NCI-H1436 (cell line): ENCODE data around the gene IL19.
A peak's percentile ranks its signal among the peaks of the same experiment; 100 is the strongest.
"Not testable (repeated sequence)": the region's sequence is repeated elsewhere in the genome, so short reads cannot be mapped to it uniquely, and the experiment has no call there.

ENCODE experiments used
- DNase-seq: peaks from one replicate; lab custom pipeline; 2025; lab: John Stamatoyannopoulos, UW

IL19 gene

DNA sequence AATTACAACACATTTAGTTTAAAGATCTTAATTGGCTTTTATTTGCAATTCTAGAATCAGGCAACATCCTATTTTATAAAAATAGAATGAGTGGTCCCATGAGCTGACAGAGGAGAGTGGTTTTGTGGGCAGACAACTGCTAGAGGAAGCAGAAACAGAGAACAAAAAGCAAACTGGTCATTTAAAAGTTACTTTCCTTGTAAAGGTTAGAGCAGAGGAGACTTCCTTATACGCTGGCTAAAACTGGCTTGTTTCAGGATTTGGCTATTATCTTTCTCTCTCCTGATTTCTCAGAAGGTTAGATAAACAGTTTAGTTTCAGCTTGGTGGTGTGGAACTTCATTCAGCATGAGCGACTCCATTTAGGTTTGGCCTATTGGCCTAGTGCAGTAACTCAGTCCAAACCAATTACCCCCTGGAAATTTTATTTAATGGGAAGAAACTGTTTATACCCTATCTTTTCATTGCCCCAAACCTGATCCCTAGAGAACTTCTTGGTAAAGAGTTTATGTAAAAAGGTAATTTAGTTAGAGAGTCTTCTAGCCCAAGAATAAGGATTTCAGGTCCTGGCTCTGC, 62.6 kb downstream of the IL19 start:
- no peak for DNase-seq

DNA sequence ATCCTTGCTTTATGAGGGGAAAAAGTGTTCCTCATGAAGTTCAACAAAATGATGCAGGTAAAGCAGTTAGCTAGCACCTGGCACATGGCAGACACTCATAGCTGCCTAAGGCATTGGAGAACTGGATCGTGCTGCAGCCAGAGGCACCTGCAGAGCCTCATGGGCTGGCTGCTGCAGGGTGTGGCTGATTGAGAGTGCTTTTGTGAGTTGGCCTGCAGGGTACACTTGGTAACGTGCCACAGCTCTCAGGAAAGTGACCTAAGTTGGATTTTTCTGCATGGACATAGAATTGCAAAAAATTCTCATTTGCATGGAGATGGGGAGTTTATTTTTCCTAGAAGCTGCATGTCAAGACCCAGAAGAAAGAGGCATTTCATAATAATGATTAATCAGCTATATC, 63.2 kb downstream of the IL19 start:
- peak; percentile 19 for DNase-seq

DNA sequence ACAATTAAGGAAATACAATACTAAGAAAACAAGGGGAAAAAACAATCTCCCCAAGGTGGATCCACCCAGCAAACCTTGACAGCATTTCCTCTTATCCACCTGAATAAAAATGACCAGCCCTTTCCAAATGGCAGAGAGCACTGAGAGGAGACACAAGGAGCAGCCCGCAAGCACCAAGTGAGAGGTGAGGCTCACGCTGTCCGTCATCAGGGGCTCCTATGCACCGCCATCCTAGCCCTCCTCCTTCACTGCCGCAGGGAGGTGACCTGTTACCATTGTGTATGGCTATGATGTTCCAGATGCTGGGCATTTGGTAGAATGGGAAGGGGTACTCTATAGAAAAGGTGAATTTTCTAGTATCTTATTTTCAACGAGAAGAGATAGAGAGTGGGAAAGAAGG, 63.6 kb downstream of the IL19 start:
- DNase-seq: no peak

DNA sequence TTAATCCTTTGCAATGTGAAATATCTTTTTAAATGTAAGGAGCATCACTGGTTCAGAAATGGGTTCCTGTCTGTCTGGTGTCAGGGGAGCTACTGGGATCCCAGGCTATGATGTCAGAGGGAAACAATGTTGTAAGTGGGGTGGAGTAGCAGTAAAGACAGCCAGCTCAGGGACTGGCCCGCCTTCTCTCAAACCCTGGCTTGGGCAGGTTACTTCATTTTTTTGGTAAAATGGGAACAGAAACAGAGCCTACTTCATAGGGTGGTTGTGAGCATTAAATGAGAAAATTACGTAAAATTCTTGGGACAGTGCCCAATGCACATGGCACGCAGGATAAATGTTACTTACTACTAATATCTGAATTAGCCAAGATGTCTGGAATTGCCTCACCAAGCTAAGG, 64.1 kb downstream of the IL19 start:
- no peak for DNase-seq

DNA sequence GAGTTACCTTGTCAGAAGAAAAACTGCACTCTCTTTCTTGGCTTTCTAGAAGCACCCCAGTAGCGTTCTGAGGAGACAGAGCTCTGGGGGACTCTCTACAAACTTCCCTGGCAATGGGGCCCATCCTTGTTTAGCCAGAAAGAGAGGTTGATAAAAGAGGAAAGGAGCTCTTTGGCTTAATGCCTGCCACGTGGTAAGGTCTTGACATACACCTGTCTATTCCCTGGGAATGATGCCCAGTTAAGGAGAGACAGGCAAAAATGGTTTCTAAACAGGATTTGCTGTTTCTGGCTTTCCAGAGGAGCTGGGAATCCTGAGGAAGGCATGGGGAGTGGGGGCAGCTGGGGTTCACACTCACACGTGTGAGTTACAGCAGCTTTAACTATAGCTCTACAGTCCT, 64.6 kb downstream of the IL19 start:
- no peak for DNase-seq

DNA sequence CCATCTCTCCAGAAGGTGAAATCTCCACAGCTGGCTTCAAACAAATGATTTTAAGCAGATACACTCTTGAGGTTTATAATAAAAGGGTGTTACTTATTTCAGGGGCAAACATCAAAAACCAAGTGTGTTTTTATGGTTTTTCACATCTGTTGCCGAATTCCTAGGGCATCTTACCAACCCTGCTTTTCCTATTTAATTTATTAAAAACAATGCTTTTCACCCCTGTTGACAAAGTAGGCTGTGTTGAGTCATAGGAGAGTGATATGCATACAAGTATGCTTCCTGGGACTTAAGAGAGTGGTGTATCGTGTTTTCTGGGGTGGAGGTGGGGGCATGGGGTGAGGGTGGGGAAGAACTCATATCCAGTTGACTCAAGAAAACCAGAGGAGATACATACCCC, 65.5 kb downstream of the IL19 start:
- no peak for DNase-seq

DNA sequence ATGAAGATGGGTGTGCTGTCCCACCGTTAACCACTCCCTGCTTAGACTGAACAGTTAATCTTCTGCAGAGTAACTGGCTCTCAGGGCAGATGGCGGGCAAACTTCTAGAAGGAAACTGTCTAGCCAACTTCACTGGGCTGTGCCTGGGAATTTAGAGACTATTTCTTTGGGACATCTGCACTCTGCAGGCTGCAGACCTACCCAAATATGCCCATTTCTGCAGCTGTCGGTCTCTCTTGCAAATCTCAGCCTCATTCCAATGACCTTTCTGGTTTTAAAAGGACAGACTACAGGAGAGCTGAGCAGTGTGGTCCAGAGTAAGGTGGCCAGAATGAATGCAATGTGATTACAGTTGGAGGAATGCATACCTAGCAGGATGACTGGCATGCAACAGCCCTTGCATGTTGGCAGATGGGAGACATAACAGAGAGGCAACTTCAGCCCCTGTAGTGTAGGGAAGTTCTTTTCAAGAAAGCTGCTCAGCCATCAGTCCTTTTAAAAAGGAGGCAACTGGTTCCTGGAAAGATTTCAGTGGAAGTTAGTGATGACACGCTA, 68.5 kb downstream of the IL19 start:
- no peak for DNase-seq

DNA sequence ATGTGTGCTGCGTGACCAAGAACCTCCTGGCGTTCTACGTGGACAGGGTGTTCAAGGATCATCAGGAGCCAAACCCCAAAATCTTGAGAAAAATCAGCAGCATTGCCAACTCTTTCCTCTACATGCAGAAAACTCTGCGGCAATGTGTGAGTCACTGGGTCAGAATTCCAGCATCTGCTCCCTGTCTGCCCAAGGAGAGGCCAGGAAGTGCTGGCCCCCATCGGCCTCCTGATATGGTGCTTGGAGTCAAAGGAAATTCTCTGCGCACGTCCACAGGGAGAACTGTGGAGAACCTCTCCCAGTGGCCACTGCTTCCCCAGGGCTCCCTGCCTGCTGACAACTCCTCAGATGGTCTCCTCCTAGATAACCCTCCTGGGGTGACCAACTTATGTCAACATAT, 69.3 kb downstream of the IL19 start:
- DNase-seq: no peak

DNA sequence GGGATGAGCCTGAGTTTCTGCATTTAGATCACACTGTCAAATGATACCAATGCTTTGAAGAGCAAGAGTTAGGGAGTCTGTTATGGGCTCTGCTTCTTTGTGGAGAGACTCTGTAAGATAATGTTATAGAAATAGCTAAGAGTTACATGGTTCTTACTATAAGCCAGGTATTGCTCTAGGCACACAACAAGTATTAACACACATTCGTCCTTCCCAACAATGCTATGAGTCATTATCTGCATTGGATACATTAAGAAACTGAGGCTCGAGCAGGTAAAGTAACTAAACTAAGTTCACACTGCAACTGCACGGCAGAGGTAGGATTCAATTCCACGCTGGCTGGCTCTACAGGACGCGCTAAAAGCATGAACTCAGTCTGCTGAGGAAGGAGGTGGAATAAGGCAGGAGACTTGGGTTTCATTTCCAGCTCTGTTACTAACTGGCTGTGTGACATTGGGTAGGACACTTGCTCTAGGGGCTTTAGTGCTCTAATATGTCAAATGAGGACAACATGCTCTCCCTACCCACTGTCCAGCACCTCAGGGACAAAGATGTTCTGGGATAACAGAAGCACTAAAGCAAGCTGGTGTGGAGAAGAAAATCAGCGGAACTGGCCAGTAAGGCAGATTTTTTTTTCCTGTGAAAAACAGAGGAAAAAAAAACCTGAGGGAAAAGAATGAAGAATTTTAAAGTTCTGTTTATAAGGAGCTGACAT, 71.2 kb downstream of the IL19 start:
- DNase-seq: no peak

DNA sequence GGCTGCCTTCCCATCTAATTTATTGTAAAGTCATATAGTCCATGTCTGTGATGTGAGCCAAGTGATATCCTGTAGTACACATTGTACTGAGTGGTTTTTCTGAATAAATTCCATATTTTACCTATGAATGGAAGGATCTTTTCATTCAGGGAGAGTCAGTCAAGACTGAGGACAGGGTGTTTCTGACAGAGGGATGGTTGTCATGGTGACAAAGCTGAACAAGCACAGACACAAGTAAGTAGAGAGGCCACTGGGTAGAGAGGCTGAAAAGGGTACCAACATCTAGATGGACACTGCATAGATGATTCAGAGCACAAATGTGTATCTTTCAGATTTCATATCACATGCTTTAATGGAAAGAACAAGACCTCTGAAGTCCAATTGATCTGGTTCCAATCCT, 72.3 kb downstream of the IL19 start:
- DNase-seq: no peak

DNA sequence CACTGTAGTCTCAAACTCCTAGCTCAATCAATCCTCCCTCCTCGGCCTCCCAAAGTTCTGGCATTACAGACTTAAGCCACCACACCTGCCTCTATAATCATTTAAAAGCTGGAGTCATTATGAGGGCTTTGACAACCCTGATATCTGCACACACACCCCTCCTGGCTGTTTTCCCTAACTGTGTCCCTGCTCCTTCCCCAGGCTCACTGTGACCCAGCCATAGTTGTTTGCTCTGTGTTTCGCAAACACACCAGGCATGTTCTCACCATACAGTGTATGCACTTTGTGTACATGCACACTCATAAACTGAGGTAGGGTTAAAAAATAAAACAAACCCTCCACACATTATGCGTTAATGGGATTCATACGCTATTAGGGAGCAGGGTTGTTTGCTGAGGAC, 73.1 kb downstream of the IL19 start:
- DNase-seq: no peak

DNA sequence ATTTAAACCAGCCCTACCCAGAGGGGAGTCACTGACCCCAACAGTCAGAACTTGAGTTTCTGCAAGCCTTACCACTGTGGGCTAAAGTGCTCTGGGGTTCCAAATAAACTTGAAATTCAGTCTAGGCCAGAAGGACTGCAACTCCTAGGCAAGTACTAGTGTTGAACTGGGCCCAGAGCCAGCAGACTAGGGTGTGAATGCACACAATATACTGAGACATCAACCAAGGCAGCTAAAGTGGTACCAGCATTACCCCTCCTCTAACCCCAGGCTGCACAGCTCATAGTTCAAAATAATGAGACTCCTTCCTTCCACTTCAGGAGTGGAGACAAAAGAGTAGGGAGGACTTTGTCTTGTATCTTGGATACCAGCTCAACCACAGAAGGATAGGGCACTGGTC, 75.9 kb downstream of the IL19 start:
- no peak for DNase-seq

DNA sequence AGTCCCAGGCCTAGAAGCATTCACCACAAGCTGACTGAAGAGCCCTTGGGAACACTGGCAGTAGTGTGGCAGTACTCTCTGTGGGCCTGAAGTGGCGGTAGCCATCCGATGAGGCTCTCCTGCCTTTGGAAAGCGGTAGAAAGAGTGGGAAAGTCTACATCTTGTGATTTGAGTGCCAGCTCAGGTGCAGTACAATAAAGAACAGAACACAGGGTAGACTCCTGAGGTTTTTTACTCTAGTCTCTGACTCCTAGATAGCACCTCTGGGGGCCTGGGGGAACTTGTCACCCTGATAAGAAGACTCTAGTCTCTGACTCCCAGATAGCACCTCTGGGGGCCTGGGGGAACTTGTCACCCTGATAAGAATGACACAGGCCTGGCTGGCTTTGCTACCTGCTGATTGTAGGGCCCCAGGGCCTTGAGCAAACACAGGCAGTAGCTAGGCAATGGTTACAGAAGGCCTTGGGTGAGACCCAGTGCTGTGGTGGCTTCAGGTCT, 76.8 kb downstream of the IL19 start:
- no peak for DNase-seq

DNA sequence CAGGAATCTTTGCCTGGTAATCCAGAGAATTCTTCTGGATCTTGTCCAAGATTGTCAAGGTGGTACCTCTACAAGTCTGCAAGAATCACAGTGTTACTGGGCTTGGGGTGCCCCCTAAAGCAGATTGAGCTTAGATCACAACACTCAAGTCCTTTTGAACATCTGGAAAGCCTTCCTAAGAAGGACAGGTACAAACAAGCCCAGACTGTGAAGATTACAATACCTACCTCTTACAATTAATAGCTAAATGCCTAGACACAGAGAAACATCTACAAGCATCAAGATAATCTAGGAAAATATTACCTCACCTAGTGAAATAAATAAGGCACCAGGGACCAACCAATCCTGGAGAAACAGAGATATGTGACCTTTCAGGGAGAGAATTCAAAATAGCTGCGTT, 77.4 kb downstream of the IL19 start:
- DNase-seq: no peak

DNA sequence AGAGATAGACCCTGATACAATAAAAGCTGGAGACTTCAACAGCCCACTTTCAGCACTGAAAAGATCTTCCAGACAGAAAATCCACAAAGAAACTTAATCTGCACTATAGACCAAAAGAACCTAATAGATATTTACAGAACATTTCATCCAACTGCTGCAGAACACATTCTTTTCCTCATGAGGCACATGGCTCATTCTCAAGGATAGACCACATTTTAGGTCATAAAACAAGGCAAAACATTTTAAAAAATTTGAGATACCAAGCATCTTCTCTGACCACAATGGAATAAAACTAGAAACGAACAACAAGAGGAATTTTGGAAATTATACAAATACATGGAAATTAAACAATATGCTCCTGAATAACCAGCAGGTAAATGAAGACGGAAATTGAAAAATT, 79.8 kb downstream of the IL19 start:
- DNase-seq: no peak

DNA sequence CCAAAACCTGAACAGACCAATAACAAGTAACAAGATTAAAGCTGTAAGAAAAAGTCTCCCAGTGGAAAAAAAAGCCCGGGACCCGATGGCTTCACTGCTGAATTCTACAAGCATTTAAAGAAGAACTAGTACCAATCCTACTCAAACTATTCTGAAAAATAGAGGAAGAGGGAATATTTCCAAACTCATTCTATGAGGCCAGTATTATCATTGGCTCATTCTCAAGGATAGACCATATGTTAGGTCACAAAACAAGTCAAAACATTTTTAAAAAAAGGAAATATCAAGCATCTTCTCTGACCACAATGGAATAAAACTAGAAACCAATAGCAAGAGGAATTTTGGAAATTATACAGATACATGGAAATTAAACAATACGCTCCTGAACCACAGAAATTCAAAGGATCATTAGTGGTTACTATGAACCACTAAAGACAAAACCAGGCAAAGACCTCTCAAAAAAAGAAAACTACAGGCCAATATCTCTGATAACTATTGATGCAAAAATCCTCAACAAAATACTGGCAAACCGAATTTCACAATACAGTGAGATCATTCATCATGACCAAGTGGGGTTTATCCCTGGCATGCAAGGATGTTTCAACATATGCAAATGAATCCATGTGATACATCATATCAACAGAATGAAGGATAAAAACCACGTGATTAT, 80.9 kb downstream of the IL19 start:
- DNase-seq: no peak

DNA sequence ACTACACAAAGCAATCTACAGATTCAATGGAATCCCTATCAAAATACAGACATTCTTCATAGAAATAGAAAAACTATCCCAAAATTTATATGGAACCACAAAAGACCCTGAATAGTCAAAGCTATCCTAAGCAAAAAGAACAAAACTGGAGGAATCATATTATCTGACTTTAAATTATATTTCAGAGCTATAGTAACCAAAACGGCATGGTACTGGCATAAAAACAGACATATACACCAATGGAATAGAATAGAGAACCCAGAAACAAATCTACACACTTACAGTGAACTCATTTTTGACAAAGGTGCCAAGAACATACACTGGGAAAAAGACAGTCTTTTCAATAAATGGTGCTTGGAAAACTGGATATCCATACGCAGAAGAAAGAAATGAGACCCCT, 82.1 kb downstream of the IL19 start:
- DNase-seq: not testable (repeated sequence)

DNA sequence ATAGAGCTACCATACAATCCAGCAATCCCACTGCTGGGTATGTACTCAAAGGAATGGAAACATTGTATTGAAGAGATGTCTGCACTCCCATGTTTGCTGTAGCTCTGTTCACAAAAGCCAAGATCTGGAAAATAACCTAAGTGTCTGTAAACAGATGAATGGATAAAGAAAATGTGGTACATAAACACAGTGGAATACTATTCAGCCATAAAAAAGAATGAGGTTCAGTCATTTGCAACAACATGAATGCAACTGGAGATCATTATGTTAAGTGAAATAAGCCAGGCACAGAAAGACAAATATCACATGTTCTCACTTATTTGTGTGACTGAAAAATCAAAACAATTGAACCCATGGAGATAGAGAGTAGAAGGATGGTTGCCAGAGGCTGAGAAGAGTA, 83.1 kb downstream of the IL19 start:
- DNase-seq: not testable (repeated sequence)

DNA sequence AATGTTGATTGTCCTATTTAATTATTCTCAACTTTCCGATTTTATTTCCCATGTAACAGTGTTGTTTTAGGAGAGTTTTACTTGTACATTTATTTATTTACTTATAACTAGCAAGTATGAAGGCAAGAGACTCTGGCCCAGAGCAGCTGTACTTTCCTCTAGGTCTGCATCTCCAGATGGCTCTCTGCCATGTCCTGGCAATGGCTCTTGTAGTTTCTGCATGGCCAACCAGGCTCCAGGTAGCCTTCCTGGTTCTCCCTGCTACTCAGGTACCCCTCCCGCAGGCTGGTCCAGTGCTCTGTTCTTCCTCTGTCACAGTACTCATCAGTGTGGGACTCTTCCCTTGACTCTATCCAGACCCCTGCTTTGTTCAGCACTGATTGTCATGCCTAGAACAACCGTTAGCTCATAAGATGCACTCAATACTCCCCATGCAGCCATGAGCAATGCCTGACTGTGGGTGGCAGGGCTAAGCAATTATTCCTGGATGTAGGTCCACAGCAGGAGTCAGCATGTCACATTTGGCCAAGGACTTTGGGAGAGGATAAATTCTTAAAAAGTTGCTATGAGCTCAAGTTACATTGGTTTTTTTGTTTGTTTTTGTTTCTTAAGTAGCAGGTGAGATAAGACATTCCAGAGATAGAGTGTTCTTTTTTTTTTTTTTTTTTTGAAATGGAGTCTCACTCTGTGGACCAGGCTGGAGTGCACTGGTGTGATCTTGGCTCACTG, 84.0 kb downstream of the IL19 start:
- no peak for DNase-seq

DNA sequence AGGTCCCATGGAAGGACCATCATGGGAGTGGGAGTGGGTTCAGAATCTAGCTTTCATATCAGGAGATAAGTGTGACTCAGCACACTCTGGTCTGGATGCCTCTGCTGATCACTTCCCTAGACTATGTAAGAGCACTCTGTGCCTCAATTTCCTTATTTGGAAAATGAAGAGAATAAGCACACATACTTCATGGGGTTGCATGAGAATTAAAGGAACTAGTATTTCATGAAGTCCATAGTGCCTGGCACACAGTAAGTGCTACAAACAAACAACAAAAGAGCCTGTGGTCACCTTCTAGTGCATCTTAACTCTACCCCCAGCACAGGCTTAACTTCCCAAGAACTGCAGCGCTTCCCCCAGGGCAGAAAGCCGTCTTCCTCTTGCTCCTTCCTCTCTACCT, 85.3 kb downstream of the IL19 start:
- DNase-seq: no peak

DNA sequence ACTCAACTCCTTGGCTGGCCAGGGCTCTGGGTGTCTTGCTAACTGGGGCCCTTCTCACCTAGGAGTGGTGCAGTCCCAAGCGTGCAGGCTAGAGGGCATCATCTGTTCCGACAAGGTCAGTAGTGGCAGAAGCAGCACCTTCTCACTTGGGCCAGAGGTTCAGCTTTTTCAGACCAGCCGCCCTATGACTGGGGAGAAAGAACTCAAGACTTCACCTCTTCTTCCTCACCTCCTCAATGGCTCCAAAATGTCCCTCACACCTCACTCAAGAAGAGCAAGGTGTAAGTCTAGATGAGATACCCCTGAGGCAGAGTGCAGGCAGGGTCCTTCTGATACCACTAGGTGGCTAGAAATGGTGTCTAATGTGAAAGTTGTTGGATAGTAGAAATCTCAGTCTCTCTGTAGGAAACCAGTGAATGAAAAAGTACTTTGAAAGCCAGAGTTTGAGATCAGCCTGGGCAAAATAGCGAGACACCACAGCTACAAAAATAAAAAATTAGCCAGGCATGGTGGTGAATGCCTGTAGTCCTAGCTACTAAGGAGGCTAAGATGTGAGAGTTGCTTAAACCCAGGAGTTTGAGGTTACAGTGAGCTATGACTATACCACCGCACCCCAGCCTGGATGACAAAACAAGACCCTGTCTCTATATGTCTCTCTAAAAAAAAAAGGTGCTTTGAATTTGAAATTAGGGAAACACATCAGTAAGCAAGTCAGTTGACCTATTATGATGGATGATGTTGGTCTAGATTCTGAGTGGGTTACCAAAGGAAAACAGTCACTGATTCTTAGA, 86.3 kb downstream of the IL19 start:
- DNase-seq: no peak

DNA sequence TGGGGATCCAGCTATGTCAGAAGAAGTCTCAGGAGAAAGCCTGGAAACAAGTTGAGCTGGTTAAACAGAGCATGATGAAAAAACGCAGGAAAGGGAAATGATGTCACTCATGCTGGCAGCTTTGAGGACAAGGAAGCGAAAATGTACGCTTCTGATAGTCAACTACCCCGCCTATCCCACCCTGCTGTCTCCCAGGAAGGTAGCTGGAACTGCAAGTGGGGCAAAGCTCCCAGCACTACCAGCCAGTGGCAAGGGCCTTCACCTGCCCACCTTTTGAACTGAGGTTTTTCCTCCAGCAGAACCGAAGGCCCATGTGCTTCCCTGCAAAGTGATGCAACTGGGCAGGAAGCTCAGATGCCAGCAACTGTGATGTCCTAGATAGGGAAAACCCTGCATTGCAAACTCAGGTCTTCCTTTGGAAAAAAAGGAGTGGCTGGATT, 88.5 kb downstream of the IL19 start:
- DNase-seq: no peak
